K562 (cell line): ENCODE results near the gene RARRES1. TPM values are rescaled to one million over a fixed set of nuclear protein-coding genes. Genes with fewer than 3 reads are reported as not detected.

Experiments used
- ETV1 ChIP-seq: fragments of 450-650 bp; conservative IDR thresholded peaks from 2 replicates; pipeline ENCODE4 v1.6.1; 2016; ENCODE audit warnings: missing genetic modification characterization, control low read depth, low read depth, missing compliant biosample characterization
- FOXA3 ChIP-seq, 2 experiments: fragments of 450-650 bp in 1 of 2; sonication (generic) in 1 of 2; formaldehyde crosslinking; IDR thresholded peaks in 1 of 2; conservative IDR thresholded peaks in 1 of 2; 2 replicates each; pipeline versions ENCODE4 v1.4.0 to v1.8.0; 2020 to 2022; ENCODE audit warnings: mild to moderate bottlenecking in 2 of 2, missing genetic modification reagents in 1 of 2
- KAT7 ChIP-seq: sonication (generic); formaldehyde crosslinking; IDR thresholded peaks from 2 replicates; pipeline ENCODE4 v1.8.0; 2022; ENCODE audit warnings: missing genetic modification reagents, mild to moderate bottlenecking, borderline replicate concordance
- PRPF4 ChIP-seq: fragments of 200-400 bp; formaldehyde crosslinking; IDR thresholded peaks from one replicate; pipeline ENCODE4 v1.6.1; 2017; ENCODE audit warnings: low read length, low read depth, mild to moderate bottlenecking; ENCODE audit not compliant: insufficient read depth, poor library complexity, severe bottlenecking
- SRSF7 ChIP-seq: fragments of 200-400 bp; formaldehyde crosslinking; optimal IDR thresholded peaks from 2 replicates; pipeline ENCODE3; 2017; ENCODE audit warnings: mild to moderate bottlenecking, low read depth, low read length
- polyA plus RNA-seq, 8 experiments: library from polyadenylated mRNA; depleted of rRNA in 4 of 8; stranded (reverse) in 5 of 8; unstranded in 3 of 8; fragments of >200 nt; fragmentation: Nextera tagmentation in 2 of 8; fragmentation: Illumina TruSeq in 1 of 8; extraction: Ambion mirVana in 2 of 8; extraction: Trizol in 1 of 8; gene quantifications; 2 replicates each; pipeline versions ENCODE4 v1.2.1 to v1.2.3, GENCODE V29; 2011 to 2014; ENCODE audit warnings: inconsistent platforms in 1 of 8, missing spikeins in 1 of 8
- total RNA-seq, 7 experiments: library from RNA; depleted of rRNA in 6 of 7; stranded (reverse); fragments of >200 nt in 6 of 7; fragmentation: Illumina TruSeq in 2 of 7; extraction: Trizol in 2 of 7; gene quantifications; 2 replicates each; pipeline versions ENCODE4 v1.2.1 to v1.2.3, GENCODE V29; 2011 to 2021; ENCODE audit warnings: low replicate concordance in 1 of 7
- TF ChIP-seq, protein P1 (sequence below), 2 experiments: fragments of 450-650 bp in 1 of 2; sonication (generic) in 1 of 2; formaldehyde crosslinking in 1 of 2; IDR thresholded peaks; 2 replicates each; pipeline versions ENCODE4 v1.7.1 to v1.9.0; 2016 to 2022; ENCODE audit warnings: inconsistent platforms in 1 of 2, mild to moderate bottlenecking in 1 of 2, missing genetic modification reagents in 1 of 2
- TF ChIP-seq, protein P2 (sequence below): fragments of 450-650 bp; IDR thresholded peaks from 2 replicates; pipeline ENCODE4 v1.6.1; 2017; ENCODE audit warnings: antibody characterized with exemption, mild to moderate bottlenecking
- TF ChIP-seq, protein P3 (sequence below): sonication (generic); formaldehyde crosslinking; IDR thresholded peaks from 2 replicates; pipeline ENCODE4 v1.8.1; 2023; ENCODE audit warnings: mild to moderate bottlenecking, missing genetic modification reagents

RARRES1 gene
- total and polyA plus RNA-seq, 9 of the 15 experiments (the other 6 are each of a cell fraction or from before 2014, with no cell fraction given): not detected

DNA sequence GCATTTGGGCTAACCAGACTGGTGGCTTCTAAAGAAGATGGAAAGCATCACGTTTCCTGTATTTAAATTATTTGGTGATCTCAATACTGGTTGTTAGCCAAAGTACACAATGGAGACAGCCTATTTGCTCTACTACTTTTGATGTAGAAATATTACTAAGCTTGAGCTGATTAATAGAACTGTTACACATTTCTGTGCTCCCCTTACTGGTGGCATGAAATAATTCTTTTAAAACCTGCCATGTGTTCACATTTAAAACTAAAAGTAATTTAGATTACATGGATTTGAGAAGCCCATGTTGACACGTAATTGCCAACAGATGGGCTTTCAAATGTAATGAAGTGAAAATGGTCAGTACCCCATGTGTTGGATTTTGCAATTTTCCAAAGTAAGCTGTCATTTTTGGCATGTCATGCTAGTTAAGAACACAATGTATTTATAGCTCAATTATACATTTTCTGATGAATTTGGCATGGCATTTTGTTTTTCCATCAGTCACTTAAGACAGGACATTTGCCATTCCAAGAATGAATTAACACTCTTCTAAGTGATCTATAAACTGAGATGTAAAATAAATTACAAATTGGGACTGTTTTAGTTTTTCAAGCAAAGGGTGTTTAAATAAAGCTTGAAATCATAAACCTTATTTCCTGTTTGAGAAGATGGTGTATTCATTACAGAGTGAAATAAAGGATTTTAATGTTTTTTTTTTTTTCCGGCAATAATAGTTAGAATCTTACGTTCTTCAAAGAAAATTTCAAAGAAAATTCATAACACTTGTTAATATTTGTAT, 10.8 kb upstream of the RARRES1 start (continued):
- TF ChIP-seq, protein P1, sequence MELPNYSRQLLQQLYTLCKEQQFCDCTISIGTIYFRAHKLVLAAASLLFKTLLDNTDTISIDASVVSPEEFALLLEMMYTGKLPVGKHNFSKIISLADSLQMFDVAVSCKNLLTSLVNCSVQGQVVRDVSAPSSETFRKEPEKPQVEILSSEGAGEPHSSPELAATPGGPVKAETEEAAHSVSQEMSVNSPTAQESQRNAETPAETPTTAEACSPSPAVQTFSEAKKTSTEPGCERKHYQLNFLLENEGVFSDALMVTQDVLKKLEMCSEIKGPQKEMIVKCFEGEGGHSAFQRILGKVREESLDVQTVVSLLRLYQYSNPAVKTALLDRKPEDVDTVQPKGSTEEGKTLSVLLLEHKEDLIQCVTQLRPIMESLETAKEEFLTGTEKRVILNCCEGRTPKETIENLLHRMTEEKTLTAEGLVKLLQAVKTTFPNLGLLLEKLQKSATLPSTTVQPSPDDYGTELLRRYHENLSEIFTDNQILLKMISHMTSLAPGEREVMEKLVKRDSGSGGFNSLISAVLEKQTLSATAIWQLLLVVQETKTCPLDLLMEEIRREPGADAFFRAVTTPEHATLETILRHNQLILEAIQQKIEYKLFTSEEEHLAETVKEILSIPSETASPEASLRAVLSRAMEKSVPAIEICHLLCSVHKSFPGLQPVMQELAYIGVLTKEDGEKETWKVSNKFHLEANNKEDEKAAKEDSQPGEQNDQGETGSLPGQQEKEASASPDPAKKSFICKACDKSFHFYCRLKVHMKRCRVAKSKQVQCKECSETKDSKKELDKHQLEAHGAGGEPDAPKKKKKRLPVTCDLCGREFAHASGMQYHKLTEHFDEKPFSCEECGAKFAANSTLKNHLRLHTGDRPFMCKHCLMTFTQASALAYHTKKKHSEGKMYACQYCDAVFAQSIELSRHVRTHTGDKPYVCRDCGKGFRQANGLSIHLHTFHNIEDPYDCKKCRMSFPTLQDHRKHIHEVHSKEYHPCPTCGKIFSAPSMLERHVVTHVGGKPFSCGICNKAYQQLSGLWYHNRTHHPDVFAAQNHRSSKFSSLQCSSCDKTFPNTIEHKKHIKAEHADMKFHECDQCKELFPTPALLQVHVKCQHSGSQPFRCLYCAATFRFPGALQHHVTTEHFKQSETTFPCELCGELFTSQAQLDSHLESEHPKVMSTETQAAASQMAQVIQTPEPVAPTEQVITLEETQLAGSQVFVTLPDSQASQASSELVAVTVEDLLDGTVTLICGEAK (IDR thresholded peaks at IDR 0.05): peak; percentile 93
- TF ChIP-seq, protein P1 (CRISPR knock-in tag; IDR thresholded peaks at IDR 0.05): peak; percentile 74
- TF ChIP-seq ETV1 (tag): peak; percentile 10; the same call in 1 of the 2 replicates
- no peak for TF ChIP-seq SRSF7
- TF ChIP-seq, protein P2, sequence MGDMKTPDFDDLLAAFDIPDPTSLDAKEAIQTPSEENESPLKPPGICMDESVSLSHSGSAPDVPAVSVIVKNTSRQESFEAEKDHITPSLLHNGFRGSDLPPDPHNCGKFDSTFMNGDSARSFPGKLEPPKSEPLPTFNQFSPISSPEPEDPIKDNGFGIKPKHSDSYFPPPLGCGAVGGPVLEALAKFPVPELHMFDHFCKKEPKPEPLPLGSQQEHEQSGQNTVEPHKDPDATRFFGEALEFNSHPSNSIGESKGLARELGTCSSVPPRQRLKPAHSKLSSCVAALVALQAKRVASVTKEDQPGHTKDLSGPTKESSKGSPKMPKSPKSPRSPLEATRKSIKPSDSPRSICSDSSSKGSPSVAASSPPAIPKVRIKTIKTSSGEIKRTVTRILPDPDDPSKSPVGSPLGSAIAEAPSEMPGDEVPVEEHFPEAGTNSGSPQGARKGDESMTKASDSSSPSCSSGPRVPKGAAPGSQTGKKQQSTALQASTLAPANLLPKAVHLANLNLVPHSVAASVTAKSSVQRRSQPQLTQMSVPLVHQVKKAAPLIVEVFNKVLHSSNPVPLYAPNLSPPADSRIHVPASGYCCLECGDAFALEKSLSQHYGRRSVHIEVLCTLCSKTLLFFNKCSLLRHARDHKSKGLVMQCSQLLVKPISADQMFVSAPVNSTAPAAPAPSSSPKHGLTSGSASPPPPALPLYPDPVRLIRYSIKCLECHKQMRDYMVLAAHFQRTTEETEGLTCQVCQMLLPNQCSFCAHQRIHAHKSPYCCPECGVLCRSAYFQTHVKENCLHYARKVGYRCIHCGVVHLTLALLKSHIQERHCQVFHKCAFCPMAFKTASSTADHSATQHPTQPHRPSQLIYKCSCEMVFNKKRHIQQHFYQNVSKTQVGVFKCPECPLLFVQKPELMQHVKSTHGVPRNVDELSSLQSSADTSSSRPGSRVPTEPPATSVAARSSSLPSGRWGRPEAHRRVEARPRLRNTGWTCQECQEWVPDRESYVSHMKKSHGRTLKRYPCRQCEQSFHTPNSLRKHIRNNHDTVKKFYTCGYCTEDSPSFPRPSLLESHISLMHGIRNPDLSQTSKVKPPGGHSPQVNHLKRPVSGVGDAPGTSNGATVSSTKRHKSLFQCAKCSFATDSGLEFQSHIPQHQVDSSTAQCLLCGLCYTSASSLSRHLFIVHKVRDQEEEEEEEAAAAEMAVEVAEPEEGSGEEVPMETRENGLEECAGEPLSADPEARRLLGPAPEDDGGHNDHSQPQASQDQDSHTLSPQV: 0 out of 2 replicates have a peak, but pooled peaks have one; percentile 30
- TF ChIP-seq FOXA3 (CRISPR knock-in tag; conservative IDR thresholded peaks at IDR 0.05 in 1 of 2, IDR thresholded peaks at IDR 0.05 in 1 of 2): no peak
- TF ChIP-seq PRPF4: no peak
- TF ChIP-seq KAT7: no peak
- TF ChIP-seq, protein P3, sequence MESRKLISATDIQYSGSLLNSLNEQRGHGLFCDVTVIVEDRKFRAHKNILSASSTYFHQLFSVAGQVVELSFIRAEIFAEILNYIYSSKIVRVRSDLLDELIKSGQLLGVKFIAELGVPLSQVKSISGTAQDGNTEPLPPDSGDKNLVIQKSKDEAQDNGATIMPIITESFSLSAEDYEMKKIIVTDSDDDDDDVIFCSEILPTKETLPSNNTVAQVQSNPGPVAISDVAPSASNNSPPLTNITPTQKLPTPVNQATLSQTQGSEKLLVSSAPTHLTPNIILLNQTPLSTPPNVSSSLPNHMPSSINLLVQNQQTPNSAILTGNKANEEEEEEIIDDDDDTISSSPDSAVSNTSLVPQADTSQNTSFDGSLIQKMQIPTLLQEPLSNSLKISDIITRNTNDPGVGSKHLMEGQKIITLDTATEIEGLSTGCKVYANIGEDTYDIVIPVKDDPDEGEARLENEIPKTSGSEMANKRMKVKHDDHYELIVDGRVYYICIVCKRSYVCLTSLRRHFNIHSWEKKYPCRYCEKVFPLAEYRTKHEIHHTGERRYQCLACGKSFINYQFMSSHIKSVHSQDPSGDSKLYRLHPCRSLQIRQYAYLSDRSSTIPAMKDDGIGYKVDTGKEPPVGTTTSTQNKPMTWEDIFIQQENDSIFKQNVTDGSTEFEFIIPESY (CRISPR knock-in tag): no peak
